Measurements from ENCODE around the gene SERPIND1.
"Not testable (repeated sequence)": the region's sequence is repeated elsewhere in the genome, so short reads cannot be mapped to it uniquely, and the experiment has no call there.

SERPIND1 gene

DNA sequence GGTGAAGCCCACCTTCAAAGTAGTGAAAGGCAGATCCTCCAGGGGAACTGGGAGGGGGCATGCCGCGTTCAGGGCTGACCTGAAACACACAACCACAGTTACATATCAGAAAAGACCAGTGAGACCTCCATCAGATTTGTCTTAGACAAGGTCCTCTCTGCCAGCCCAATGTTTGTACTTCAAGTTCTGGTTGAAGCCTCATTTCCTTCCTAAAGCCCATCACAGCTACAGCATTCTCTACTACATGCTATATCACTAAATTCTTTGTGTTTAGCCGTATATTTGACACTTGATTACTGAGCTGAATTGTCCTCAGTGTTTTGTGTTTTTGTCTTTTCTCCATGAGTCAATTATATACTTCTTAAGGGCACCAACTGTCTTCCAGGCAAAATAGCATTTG lies 44.6 kb downstream of the SERPIND1 start:
- no peak for DNase-seq

GRCh38 chr22:20819471-20819870 lies 45.6 kb downstream of the SERPIND1 start:
- DNase-seq, result no peak

DNA sequence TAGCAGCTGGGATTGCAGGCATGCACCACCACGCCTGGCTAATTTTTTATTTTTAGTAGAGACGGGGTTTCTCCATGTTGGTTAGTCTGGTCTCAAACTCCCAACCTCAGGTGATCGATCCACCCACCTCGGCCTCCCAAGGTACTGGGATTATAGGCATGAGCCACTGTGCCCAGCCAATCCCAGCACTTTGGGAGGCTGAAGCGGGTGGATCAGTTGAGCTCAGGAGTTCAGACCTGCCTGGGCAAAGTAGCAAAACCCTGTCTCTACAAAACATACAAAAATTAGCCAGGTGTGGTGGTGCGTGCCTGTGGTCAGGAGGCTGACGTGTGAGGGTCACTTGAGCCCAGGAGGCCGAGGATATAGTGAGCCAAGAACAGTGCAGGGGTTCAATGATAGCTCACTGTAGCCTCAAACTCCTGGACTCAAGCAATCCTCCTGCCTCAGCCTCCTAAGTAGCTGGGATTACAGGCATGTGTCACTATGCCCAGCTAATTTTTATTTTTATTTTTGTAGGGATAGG lies 47.9 kb downstream of the SERPIND1 start:
- not testable (repeated sequence) for DNase-seq

- DNase-seq, result no peak
These were observed 48.3 kb downstream of the SERPIND1 start for GRCh38 chr22:20822240-20822639.

DNA sequence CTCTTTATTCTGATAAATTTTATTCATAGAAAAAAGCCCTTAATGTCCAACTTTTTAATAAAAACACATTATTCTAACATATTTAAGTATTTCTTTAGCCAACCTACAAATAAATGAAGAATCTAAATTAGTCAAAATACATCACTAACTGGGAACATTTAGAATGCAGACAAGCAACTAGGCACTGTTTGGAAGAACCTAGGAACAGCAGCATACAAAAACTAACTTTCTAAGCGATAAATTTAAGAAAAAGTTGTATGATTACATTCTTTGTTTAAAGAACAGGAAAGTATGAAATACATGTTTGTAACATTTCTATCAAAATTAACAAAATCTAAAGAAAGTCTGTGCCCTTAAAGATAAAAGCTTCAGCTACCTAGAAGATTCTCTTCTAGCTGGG lies 49.4 kb downstream of the SERPIND1 start:
- DNase-seq, result no peak

DNA sequence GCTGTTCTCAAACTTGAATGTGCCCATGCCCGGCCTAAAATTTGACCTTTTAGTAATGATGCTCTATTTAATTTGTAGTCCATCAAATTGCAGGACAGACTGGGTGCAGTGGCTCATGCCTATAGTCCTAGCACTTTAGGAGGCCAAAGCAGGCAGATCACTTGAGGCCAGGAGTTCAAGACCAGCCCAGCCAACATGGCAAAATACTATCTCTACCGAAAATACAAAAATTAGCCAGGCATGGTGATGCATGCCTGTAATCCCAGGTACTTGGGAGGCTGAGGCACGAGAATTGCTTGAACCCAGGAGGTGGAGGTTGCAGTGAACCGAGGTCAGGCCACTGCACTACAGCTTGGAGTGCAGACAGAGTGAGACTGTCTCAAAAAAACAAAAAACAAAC lies 51.3 kb downstream of the SERPIND1 start:
- not testable (repeated sequence) for DNase-seq

DNA sequence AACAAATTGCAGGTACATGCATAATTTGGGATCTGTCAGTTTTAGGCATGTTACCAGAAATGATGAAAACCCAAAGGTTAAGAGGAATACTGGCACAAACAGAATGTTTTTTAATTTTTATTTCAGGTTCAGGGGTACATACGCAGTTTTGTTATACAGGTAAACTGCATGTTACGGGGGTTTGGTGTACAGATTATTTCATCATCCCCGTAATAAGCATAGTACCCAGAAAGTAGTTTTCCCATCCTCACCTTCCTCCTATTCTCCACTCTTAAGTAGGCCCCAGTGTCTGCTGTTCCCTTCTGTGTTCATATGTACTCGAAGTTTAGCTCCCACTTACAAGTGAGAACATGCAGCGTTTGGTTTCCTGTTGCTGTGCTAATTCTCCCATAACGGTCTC lies 51.7 kb downstream of the SERPIND1 start:
- DNase-seq, result no peak

- not testable (repeated sequence) for DNase-seq
These were observed 52.6 kb downstream of the SERPIND1 start for GRCh38 chr22:20826373-20827152.

DNA sequence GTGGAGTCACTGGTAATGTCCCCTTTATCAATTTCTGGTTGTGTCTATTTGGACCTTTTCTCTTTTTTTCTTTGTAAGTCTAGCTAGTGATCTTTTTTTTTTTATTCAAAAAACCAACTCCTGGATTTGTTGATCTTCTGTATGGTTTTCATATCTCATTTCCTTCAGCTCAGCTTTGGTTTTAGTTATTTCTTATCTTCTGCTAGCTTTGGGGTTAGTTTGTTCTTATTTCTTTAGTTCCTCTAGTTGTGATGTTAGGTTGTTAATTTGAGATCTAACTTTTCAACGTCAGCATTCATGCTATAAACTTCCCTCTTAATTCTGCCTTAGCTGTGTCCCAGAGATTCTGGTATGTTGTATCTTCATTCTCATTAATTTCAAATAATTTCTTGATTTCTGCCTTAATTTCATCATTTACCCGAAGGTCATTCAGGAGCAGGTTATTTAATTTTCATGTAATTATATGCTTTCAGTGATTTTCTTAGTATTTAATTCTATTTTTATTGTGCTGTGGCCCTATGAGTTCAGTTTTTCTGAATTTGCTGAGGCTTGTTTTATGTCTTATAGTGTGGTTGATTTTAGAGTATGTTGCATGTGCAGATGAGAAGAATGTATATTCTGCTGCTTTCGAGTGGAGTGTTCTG lies 55.7 kb downstream of the SERPIND1 start:
- no peak for DNase-seq

- DNase-seq, result no peak
These were observed 59.3 kb downstream of the SERPIND1 start for GRCh38 chr22:20833225-20833665.

DNA sequence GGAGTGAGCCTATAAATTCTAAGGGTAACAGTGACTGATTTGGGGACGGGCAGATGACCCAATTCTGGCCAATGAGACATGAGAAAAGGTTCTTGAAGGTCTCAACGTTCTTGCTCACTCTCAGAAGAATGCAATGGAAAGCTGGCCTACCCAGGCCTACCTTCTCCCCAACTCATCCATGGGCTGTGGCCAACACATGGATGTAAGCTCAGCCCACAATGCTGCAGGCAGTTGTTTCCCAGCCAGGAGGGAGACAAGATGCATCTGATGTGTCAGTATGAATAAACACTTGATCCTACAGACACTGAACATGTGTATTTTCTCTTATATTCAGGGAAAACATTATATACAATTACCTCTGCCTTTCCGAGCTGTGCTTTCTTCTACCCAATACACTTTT lies 60.3 kb downstream of the SERPIND1 start:
- no peak for DNase-seq

- DNase-seq, result no peak
These were observed 60.8 kb downstream of the SERPIND1 start for GRCh38 chr22:20834725-20835124.
